ENCODE results near the gene EDC3.
"Not testable (repeated sequence)": the region's sequence is repeated elsewhere in the genome, so short reads cannot be mapped to it uniquely, and the experiment has no call there.

EDC3 gene

DNA sequence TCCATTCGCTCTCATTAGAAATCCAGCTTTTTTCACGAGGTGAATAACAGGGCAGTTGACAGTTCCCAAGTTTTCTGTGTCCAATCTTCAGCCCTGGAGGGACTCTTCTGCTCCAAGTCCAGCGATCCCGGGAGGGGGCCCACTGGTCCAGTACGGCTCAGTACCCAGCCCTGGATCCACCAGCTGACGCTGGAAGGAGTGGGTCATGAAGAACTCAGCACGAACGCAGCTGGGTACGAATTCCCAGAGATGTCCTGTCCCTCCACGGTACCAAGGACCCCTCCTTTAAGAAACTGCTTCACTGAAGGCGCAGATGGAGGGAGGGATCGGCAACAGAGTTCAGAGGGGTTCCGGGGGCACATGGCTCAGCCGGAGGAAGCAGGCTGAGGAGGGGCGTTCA lies 96.7 kb downstream of the EDC3 start:
- Histone ChIP-seq H3K4me1 (no peaks in the 10 kb centered on the region), H3K9me3 (no peaks in the 10 kb centered on the region), H3K27me3 (ENCODE audit: low read depth) (no peaks in the 10 kb centered on the region), H3K4me3 (no peak overlapping the region), H3K36me3 (replicated peaks) (peaks cover 47% of the 10 kb centered on the region)
- no peak for DNase-seq (ENCODE audit: low spot score in 2 of 2)
- in situ Hi-C loops (cut with MboI; ENCODE audit: low sequenced_read_pairs): no loop called here

GRCh38 chr15:74598126-74598842 lies 97.5 kb downstream of the EDC3 start:
- Histone ChIP-seq H3K36me3 (replicated peaks) (peaks cover 56% of the 10 kb centered on the region), H3K4me3 (no peak overlapping the region), H3K27me3 (ENCODE audit: low read depth) (no peaks in the 10 kb centered on the region), H3K4me1 (no peaks in the 10 kb centered on the region), H3K9me3 (no peaks in the 10 kb centered on the region)
- in situ Hi-C loops (cut with MboI; ENCODE audit: low sequenced_read_pairs): no loop called here
- peak in 1 of 2 experiments; percentile 69 for DNase-seq (ENCODE audit: low spot score in 2 of 2)

GRCh38 chr15:74597146-74597705 lies 98.6 kb downstream of the EDC3 start:
- H3K27me3 ChIP-seq (ENCODE audit: low read depth); DNase-seq (ENCODE audit: low spot score in 2 of 2); H3K9me3 ChIP-seq; H3K4me1 ChIP-seq; H3K4me3 ChIP-seq; in situ Hi-C loops (cut with MboI; ENCODE audit: low sequenced_read_pairs): not testable (repeated sequence)
- H3K36me3 ChIP-seq (replicated peaks): peaks cover 67% of the 10 kb centered on the region

GRCh38 chr15:74596736-74597135 lies 99.1 kb downstream of the EDC3 start:
- in situ Hi-C loops (cut with MboI; ENCODE audit: low sequenced_read_pairs); H3K4me3 ChIP-seq; DNase-seq (ENCODE audit: low spot score in 2 of 2); H3K27me3 ChIP-seq (ENCODE audit: low read depth); H3K9me3 ChIP-seq; H3K4me1 ChIP-seq: not testable (repeated sequence)
- H3K36me3 ChIP-seq (replicated peaks): peaks cover 71% of the 10 kb centered on the region

DNA sequence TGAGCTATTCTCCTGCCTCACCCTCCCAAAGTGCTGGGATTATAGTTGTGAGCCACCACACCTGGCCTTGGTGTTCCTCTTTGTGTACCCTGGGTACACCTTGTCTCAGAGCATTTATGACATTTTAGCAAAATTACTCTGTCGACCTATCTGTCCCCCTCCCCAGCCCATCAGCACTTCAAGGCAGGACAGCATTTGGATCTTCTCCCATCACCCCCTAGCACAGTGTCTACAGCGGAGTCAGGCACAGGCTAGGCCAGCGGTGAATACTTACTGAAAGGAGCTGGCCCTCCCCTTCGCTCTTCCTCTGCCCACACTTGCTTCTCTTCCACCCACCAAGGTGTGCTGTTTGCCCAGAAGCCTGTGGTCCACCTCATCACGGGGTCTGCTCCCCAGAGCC lies 100.6 kb downstream of the EDC3 start:
- DNase-seq (ENCODE audit: low spot score in 2 of 2): no peak
- no peaks in the 10 kb centered on the region for H3K4me1 ChIP-seq
- in situ Hi-C loops (cut with MboI; ENCODE audit: low sequenced_read_pairs): no loop called here
- H3K9me3 ChIP-seq: no peaks in the 10 kb centered on the region
- H3K27me3 ChIP-seq (ENCODE audit: low read depth): no peaks in the 10 kb centered on the region
- H3K36me3 ChIP-seq (replicated peaks): peaks cover 81% of the 10 kb centered on the region
- no peak overlapping the region for H3K4me3 ChIP-seq

- no peak for DNase-seq (ENCODE audit: low spot score in 2 of 2)
- in situ Hi-C loops (cut with MboI; ENCODE audit: low sequenced_read_pairs): no loop called here
- Histone ChIP-seq H3K4me1 (no peaks in the 10 kb centered on the region), H3K27me3 (ENCODE audit: low read depth) (no peaks in the 10 kb centered on the region), H3K4me3 (no peak overlapping the region), H3K36me3 (replicated peaks) (peaks cover 85% of the 10 kb centered on the region), H3K9me3 (no peaks in the 10 kb centered on the region)
Observed at GRCh38 chr15:74594455-74594854, 101.4 kb downstream of the EDC3 start.

DNA sequence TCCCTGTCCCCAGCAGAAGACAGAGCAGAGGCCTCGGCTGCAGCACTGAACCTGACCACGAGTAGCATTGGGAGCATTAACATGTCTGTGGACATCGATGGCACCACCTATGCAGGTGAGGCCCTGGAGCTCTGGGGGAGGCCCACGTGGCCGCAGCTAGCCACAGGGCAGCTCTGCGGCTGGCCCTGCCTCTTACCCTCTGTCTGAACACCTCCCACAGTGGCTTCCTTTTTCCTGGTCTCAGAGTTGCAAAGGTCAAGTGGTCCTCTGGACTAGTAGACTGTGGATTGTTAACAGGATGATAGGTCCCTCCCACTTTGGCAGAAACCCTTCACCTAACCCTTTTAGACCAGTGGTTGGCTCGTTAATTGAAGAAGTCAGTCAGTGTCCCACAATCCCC lies 102.7 kb downstream of the EDC3 start:
- in situ Hi-C loops (cut with MboI; ENCODE audit: low sequenced_read_pairs): no loop called here
- no peak for DNase-seq (ENCODE audit: low spot score in 2 of 2)
- Histone ChIP-seq H3K36me3 (replicated peaks) (peaks cover 78% of the 10 kb centered on the region), H3K4me3 (no peak overlapping the region), H3K9me3 (no peaks in the 10 kb centered on the region), H3K4me1 (no peaks in the 10 kb centered on the region), H3K27me3 (ENCODE audit: low read depth) (no peaks in the 10 kb centered on the region)

GRCh38 chr15:74592222-74592621 lies 103.6 kb downstream of the EDC3 start:
- Histone ChIP-seq H3K36me3 (replicated peaks) (peaks cover 79% of the 10 kb centered on the region), H3K4me1 (no peaks in the 10 kb centered on the region), H3K4me3 (no peak overlapping the region), H3K27me3 (ENCODE audit: low read depth) (no peaks in the 10 kb centered on the region), H3K9me3 (no peaks in the 10 kb centered on the region)
- DNase-seq (ENCODE audit: low spot score in 2 of 2): no peak
- in situ Hi-C loops (cut with MboI; ENCODE audit: low sequenced_read_pairs): no loop called here

DNA sequence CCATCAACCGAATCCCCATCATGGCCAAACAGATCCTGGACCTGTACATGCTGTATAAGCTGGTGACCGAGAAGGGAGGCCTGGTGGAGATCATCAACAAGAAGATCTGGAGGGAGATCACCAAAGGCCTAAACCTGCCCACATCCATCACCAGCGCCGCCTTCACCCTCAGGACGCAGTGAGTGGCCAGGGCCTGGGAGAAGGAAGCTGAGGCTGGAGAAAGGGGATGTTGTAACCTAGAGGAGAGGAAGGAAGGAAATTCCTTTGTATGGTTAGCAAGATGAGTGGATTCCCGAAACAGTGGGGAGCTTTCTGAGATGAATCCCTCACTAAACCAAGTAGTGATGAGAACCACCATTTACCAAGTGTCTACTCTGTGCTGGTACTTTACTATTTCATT lies 106.0 kb downstream of the EDC3 start:
- in situ Hi-C loops (cut with MboI; ENCODE audit: low sequenced_read_pairs): no loop called here
- no peaks in the 10 kb centered on the region for H3K27me3 ChIP-seq (ENCODE audit: low read depth)
- no peak for DNase-seq (ENCODE audit: low spot score in 2 of 2)
- H3K9me3 ChIP-seq: no peaks in the 10 kb centered on the region
- H3K4me1 ChIP-seq: no peaks in the 10 kb centered on the region
- H3K36me3 ChIP-seq (replicated peaks): peaks cover 88% of the 10 kb centered on the region
- no peak overlapping the region for H3K4me3 ChIP-seq

- Histone ChIP-seq H3K4me1 (peaks cover 7% of the 10 kb centered on the region), H3K4me3 (no peak overlapping the region), H3K36me3 (replicated peaks) (peaks cover 70% of the 10 kb centered on the region), H3K9me3 (no peaks in the 10 kb centered on the region), H3K27me3 (ENCODE audit: low read depth) (no peaks in the 10 kb centered on the region)
- in situ Hi-C loops (cut with MboI; ENCODE audit: low sequenced_read_pairs): no loop called here
- DNase-seq (ENCODE audit: low spot score in 2 of 2): no peak
Observed at GRCh38 chr15:74585857-74586256, 110.0 kb downstream of the EDC3 start.

- H3K4me3 ChIP-seq: no peak overlapping the region
- no peak for DNase-seq (ENCODE audit: low spot score in 2 of 2)
- peaks cover 69% of the 10 kb centered on the region for H3K36me3 ChIP-seq (replicated peaks)
- in situ Hi-C loops (cut with MboI; ENCODE audit: low sequenced_read_pairs): no loop called here
- H3K9me3 ChIP-seq: no peaks in the 10 kb centered on the region
- no peaks in the 10 kb centered on the region for H3K27me3 ChIP-seq (ENCODE audit: low read depth)
- H3K4me1 ChIP-seq: peaks cover 8% of the 10 kb centered on the region
Observed at GRCh38 chr15:74585191-74585590, 110.6 kb downstream of the EDC3 start.

- peaks cover 69% of the 10 kb centered on the region for H3K36me3 ChIP-seq (replicated peaks)
- in situ Hi-C loops (cut with MboI; ENCODE audit: low sequenced_read_pairs): no loop called here
- no peak overlapping the region for H3K4me3 ChIP-seq
- peaks cover 8% of the 10 kb centered on the region for H3K4me1 ChIP-seq
- DNase-seq (ENCODE audit: low spot score in 2 of 2): no peak
- H3K9me3 ChIP-seq: no peaks in the 10 kb centered on the region
- no peaks in the 10 kb centered on the region for H3K27me3 ChIP-seq (ENCODE audit: low read depth)
Observed at GRCh38 chr15:74584779-74585178, 111.0 kb downstream of the EDC3 start.

DNA sequence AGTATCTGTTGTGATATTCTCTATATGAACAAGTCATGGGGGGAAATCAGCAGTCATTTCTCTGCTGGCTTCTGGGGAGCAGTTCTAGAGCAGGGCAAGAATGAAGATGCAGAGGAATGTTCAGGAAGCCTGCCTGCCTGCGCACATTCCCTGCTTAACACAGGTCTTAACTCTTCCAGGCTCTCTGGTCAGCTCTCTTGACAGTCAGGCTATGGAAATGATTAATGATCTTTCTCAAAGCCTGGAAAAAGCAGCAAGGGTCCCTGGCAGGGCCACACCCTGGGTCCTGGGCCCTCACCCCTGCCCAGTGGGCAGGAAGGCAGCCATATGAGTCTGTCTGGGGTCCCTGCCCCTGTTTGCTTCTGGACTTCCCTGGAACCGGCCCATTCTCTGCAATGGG lies 111.6 kb downstream of the EDC3 start:
- Histone ChIP-seq H3K4me1 (peaks cover 8% of the 10 kb centered on the region), H3K9me3 (no peaks in the 10 kb centered on the region), H3K4me3 (no peak overlapping the region), H3K27me3 (ENCODE audit: low read depth) (no peaks in the 10 kb centered on the region), H3K36me3 (replicated peaks) (peaks cover 64% of the 10 kb centered on the region)
- no peak for DNase-seq (ENCODE audit: low spot score in 2 of 2)
- in situ Hi-C loops (cut with MboI; ENCODE audit: low sequenced_read_pairs): no loop called here
